Raji (cell line): ENCODE results near the gene LIF.

Experiments used
- POLR2A ChIP-seq: IDR thresholded peaks from 2 replicates; pipeline ENCODE4 v1.6.1; 2011; ENCODE audit warnings: low read depth, low read length, control low read depth; ENCODE audit not compliant: insufficient read depth

The LIF gene

GRCh38 chr22:30219668-30220278 is 26.8 kb downstream of the LIF start:
- no peak for TF ChIP-seq POLR2A

- no peak for TF ChIP-seq POLR2A
Measured at GRCh38 chr22:30219049-30219654, 27.4 kb downstream of the LIF start.

GRCh38 chr22:30217698-30218560 is 28.6 kb downstream of the LIF start:
- TF ChIP-seq POLR2A, result no peak

GRCh38 chr22:30216710-30217109 is 29.8 kb downstream of the LIF start:
- no peak for TF ChIP-seq POLR2A

- TF ChIP-seq POLR2A, result no peak
Measured at GRCh38 chr22:30214703-30215407, 31.7 kb downstream of the LIF start.

- no peak for TF ChIP-seq POLR2A
Measured at GRCh38 chr22:30212996-30213441, 33.5 kb downstream of the LIF start.

- TF ChIP-seq POLR2A, result no peak
Measured at GRCh38 chr22:30212363-30212995, 34.1 kb downstream of the LIF start.

GRCh38 chr22:30211124-30211820 is 35.3 kb downstream of the LIF start:
- no peak for TF ChIP-seq POLR2A

GRCh38 chr22:30210235-30210909 is 36.2 kb downstream of the LIF start:
- TF ChIP-seq POLR2A, result no peak

GRCh38 chr22:30209642-30210041 is 36.9 kb downstream of the LIF start:
- no peak for TF ChIP-seq POLR2A

GRCh38 chr22:30208631-30209603 is 37.6 kb downstream of the LIF start:
- TF ChIP-seq POLR2A, result no peak

GRCh38 chr22:30206944-30207343 is 39.6 kb downstream of the LIF start:
- no peak for TF ChIP-seq POLR2A

- TF ChIP-seq POLR2A, result no peak
Measured at GRCh38 chr22:30205281-30206115, 41.1 kb downstream of the LIF start.
